H1 (cell line): ENCODE measurements around the gene CNTNAP1. TPM values are rescaled to one million over a fixed set of nuclear protein-coding genes. Genes with fewer than 3 reads are reported as not detected.

ENCODE experiments used
- CTCF ChIA-PET: fragments of 300-600 bp; sonication (Branson Sonifier 250); formaldehyde crosslinking; loops from one replicate; lab custom pipeline; 2021; ENCODE audit not compliant: partially characterized antibody; lab: Charles Lee
- POLR2A ChIA-PET: fragments of 300-600 bp; sonication (Branson Sonifier 250); formaldehyde crosslinking; loops from one replicate; lab custom pipeline; 2021; ENCODE audit warnings: inconsistent platforms; ENCODE audit not compliant: partially characterized antibody; lab: Charles Lee
- DNase-seq, 2 experiments: peaks; one replicate each; pipeline versions ENCODE4 v3.0.0 to v3.0.0-alpha.2; 2010 to 2022; ENCODE audit warnings: low spot score in 2 of 2, low read depth in 1 of 2, mixed read lengths in 1 of 2
- FAIRE-seq: peaks from 2 replicates; lab custom pipeline; 2011; peaks lifted over from hg19 to GRCh38; lab: Jason Lieb, UNC
- H2AFZ ChIP-seq: 2 replicates; pipeline ENCODE4 v1.8.1; 2012; ENCODE audit warnings: low read length, inconsistent platforms
- H2AK5ac ChIP-seq: 2 replicates; pipeline ENCODE4 v1.6.1; 2013; ENCODE audit warnings: low read depth, low read length
- H2BK120ac ChIP-seq: replicated peaks from 2 replicates; pipeline ENCODE3; 2013; ENCODE audit warnings: low read depth, low read length, inconsistent platforms
- H2BK12ac ChIP-seq: 2 replicates; pipeline ENCODE4 v1.6.1; 2013; ENCODE audit warnings: low read depth, low read length
- H2BK15ac ChIP-seq: 2 replicates; pipeline ENCODE4 v1.6.1; 2013; ENCODE audit warnings: low read length
- H2BK20ac ChIP-seq: 2 replicates; pipeline ENCODE4 v1.6.1; 2013; ENCODE audit warnings: low read length
- H2BK5ac ChIP-seq: 2 replicates; pipeline ENCODE4 v1.6.1; 2013; ENCODE audit warnings: low read depth, low read length
- H3K14ac ChIP-seq: 2 replicates; pipeline ENCODE4 v1.6.1; 2013; ENCODE audit warnings: inconsistent platforms; ENCODE audit not compliant: insufficient read length
- H3K18ac ChIP-seq: 2 replicates; pipeline ENCODE4 v1.6.1; 2013; ENCODE audit warnings: low read length; ENCODE audit errors: extremely low read depth
- H3K23ac ChIP-seq: 2 replicates; pipeline ENCODE4 v1.6.1; 2013; ENCODE audit warnings: inconsistent platforms; ENCODE audit not compliant: insufficient read length
- H3K23me2 ChIP-seq: 2 replicates; pipeline ENCODE4 v1.6.1; 2013; ENCODE audit warnings: low read depth, low read length
- H3K27ac ChIP-seq: 2 replicates; pipeline ENCODE4 v1.6.1; 2011; ENCODE audit warnings: low read depth, low read length, inconsistent platforms
- H3K27me3 ChIP-seq, 4 experiments: replicated peaks in 1 of 4; 1 replicate in 1 of 4; 2 replicates in 3 of 4; pipeline versions ENCODE4 v1.6.1 to v1.8.1; 2011 to 2013; ENCODE audit warnings: low read length in 3 of 4, mild to moderate bottlenecking in 3 of 4, inconsistent platforms in 2 of 4, mixed read lengths in 2 of 4, moderate library complexity in 1 of 4; ENCODE audit not compliant: control insufficient read depth in 3 of 4, insufficient read depth in 3 of 4; ENCODE audit errors: extremely low read depth in 1 of 4
- H3K36me3 ChIP-seq, 4 experiments: 2 replicates each; pipeline versions ENCODE4 v1.6.1 to v1.8.1; 2011 to 2013; ENCODE audit warnings: mild to moderate bottlenecking in 4 of 4, low read length in 3 of 4, moderate library complexity in 2 of 4, control low read depth in 1 of 4, inconsistent platforms in 1 of 4; ENCODE audit not compliant: insufficient read depth in 4 of 4, control insufficient read depth in 2 of 4
- H3K4ac ChIP-seq: replicated peaks from 2 replicates; pipeline ENCODE3; 2013; ENCODE audit warnings: low read length, low read depth, mixed read lengths, inconsistent platforms; ENCODE audit not compliant: insufficient read length
- H3K4me1 ChIP-seq, 4 experiments: replicated peaks in 1 of 4; 1 replicate in 1 of 4; 2 replicates in 3 of 4; pipeline versions ENCODE4 v1.6.1 to v1.8.1; 2011 to 2013; ENCODE audit warnings: low read length in 3 of 4, inconsistent platforms in 2 of 4, mixed read lengths in 1 of 4; ENCODE audit not compliant: insufficient read depth in 4 of 4, control insufficient read depth in 3 of 4
- H3K4me2 ChIP-seq, 2 experiments: 2 replicates each; pipeline versions ENCODE4 v1.6.1 to v1.8.1; 2011 to 2013; ENCODE audit warnings: low read depth in 2 of 2, low read length in 2 of 2, control low read depth in 1 of 2, inconsistent platforms in 1 of 2, mild to moderate bottlenecking in 1 of 2; ENCODE audit not compliant: insufficient read depth in 1 of 2
- H3K4me3 ChIP-seq, 4 experiments: fragments of 200-600, 300-600 bp in 1 of 4; sonication (generic), shearing (Covaris generic), sonication (Bioruptor Twin) in 1 of 4; 2 replicates each; pipeline versions ENCODE4 v1.5.1 to v1.8.1; 2011 to 2016; ENCODE audit warnings: low read length in 4 of 4, low read depth in 3 of 4, control low read depth in 2 of 4, inconsistent platforms in 2 of 4, mild to moderate bottlenecking in 2 of 4, mixed read lengths in 1 of 4, moderate library complexity in 1 of 4; ENCODE audit not compliant: insufficient read depth in 2 of 4; ENCODE audit errors: extremely low read depth in 1 of 4
- H3K56ac ChIP-seq: replicated peaks from 2 replicates; pipeline ENCODE3; 2013; ENCODE audit warnings: low read depth, mild to moderate bottlenecking, mixed read lengths, low read length, inconsistent platforms; ENCODE audit not compliant: insufficient read length
- H3K79me1 ChIP-seq: 2 replicates; pipeline ENCODE4 v1.6.1; 2013; ENCODE audit warnings: low read depth, low read length, control low read depth
- H3K79me2 ChIP-seq, 2 experiments: 2 replicates each; pipeline versions ENCODE4 v1.6.1 to v1.8.1; 2012 to 2013; ENCODE audit warnings: low read length in 2 of 2, mild to moderate bottlenecking in 2 of 2, inconsistent platforms in 1 of 2; ENCODE audit not compliant: insufficient read depth in 2 of 2, control insufficient read depth in 1 of 2
- H3K9ac ChIP-seq, 4 experiments: replicated peaks in 1 of 4; 1 replicate in 1 of 4; 2 replicates in 3 of 4; pipeline versions ENCODE4 v1.6.1 to v1.8.1; 2011 to 2013; ENCODE audit warnings: low read depth in 3 of 4, low read length in 3 of 4, control low read depth in 2 of 4, mild to moderate bottlenecking in 2 of 4, moderate library complexity in 2 of 4, inconsistent platforms in 1 of 4; ENCODE audit errors: extremely low read depth in 1 of 4
- H3K9me3 ChIP-seq, 2 experiments: 2 replicates each; pipeline versions ENCODE4 v1.6.1 to v1.8.1; 2012 to 2013; ENCODE audit warnings: mild to moderate bottlenecking in 2 of 2, moderate library complexity in 2 of 2, control low read depth in 1 of 2, inconsistent platforms in 1 of 2, low read depth in 1 of 2, low read length in 1 of 2, mixed read lengths in 1 of 2; ENCODE audit not compliant: insufficient read depth in 2 of 2
- H4K20me1 ChIP-seq, 2 experiments: replicated peaks in 1 of 2; 2 replicates each; pipeline versions ENCODE3 to v1.8.1; 2011 to 2013; ENCODE audit warnings: inconsistent platforms in 2 of 2, low read length in 2 of 2, mild to moderate bottlenecking in 1 of 2; ENCODE audit not compliant: insufficient read depth in 2 of 2, control insufficient read depth in 1 of 2
- H4K5ac ChIP-seq: 2 replicates; pipeline ENCODE4 v1.6.1; 2013; ENCODE audit warnings: low read length, low read depth, mixed read lengths, inconsistent platforms; ENCODE audit not compliant: insufficient read length
- H4K8ac ChIP-seq: 2 replicates; pipeline ENCODE4 v1.8.0; 2013; ENCODE audit warnings: mild to moderate bottlenecking, moderate library complexity, low read length, inconsistent platforms; ENCODE audit not compliant: insufficient read depth; ENCODE audit errors: extremely low read depth
- H4K91ac ChIP-seq: replicated peaks from 2 replicates; pipeline ENCODE3; 2013; ENCODE audit warnings: low read length, mixed read lengths, inconsistent platforms; ENCODE audit not compliant: insufficient read length
- CTCF ChIP-seq, 3 experiments: IDR thresholded peaks; 1 replicate in 2 of 3; 2 replicates in 1 of 3; pipeline versions ENCODE4 v1.5.1 to v1.6.1; 2011; ENCODE audit warnings: low read length in 3 of 3, mild to moderate bottlenecking in 3 of 3, inconsistent platforms in 2 of 3, low read depth in 1 of 3, moderate library complexity in 1 of 3; ENCODE audit not compliant: insufficient read depth in 1 of 3; ENCODE audit errors: control extremely low read depth in 1 of 3
- EGR1 ChIP-seq: IDR thresholded peaks from 2 replicates; pipeline ENCODE4 v1.6.1; 2011; ENCODE audit warnings: low read depth, low read length, borderline replicate concordance
- EP300 ChIP-seq, 2 experiments: IDR thresholded peaks; 1 replicate in 1 of 2; 2 replicates in 1 of 2; pipeline ENCODE4 v1.6.1; 2011 to 2012; ENCODE audit warnings: low read depth in 2 of 2, low read length in 2 of 2, mild to moderate bottlenecking in 2 of 2, borderline replicate concordance in 1 of 2, inconsistent platforms in 1 of 2, moderate library complexity in 1 of 2
- RAD21 ChIP-seq, 2 experiments: IDR thresholded peaks in 1 of 2; conservative IDR thresholded peaks in 1 of 2; 2 replicates each; pipeline ENCODE4 v1.6.1; 2011; ENCODE audit warnings: low read depth in 2 of 2, low read length in 2 of 2, improper control_type of control experiment in 1 of 2, inconsistent platforms in 1 of 2, mild to moderate bottlenecking in 1 of 2, moderate library complexity in 1 of 2
- RBBP5 ChIP-seq: IDR thresholded peaks from 2 replicates; pipeline ENCODE4 v1.7.1; 2012; ENCODE audit warnings: low read depth, mild to moderate bottlenecking, inconsistent platforms, low read length, moderate library complexity, borderline replicate concordance
- SAP30 ChIP-seq: fragments of 300-600 bp; sonication (generic); IDR thresholded peaks from 2 replicates; pipeline ENCODE4 v1.7.1; 2012; ENCODE audit warnings: low read length, moderate library complexity, mild to moderate bottlenecking, inconsistent platforms; ENCODE audit not compliant: insufficient read depth, insufficient replicate concordance
- WGBS, 2 experiments: shearing (Covaris generic) in 1 of 2; methylation state at CpG; one replicate each; pipeline versions ENCODE4 v1.1.6 to v1.1.7; 2013 to 2015; ENCODE audit warnings: low lambda C conversion rate in 2 of 2, mixed read lengths in 2 of 2, inconsistent platforms in 1 of 2, low coverage in 1 of 2, missing lambda C conversion rate in 1 of 2; ENCODE audit not compliant: insufficient replicate concordance in 2 of 2, insufficient coverage in 1 of 2, insufficient read length in 1 of 2; ENCODE audit errors: extremely low coverage in 1 of 2, missing lambda C conversion rate in 1 of 2; 5-methylcytosine and 5-hydroxymethylcytosine counted together
- polyA plus RNA-seq, 7 experiments: library from polyadenylated mRNA; depleted of rRNA in 3 of 7; stranded (reverse) in 5 of 7; unstranded in 2 of 7; fragments of >200 nt in 5 of 7; fragments of 200-250 nt in 2 of 7; gene quantifications; 1 replicate in 5 of 7; 2 replicates in 1 of 7; 4 replicates in 1 of 7; pipeline versions ENCODE4 v1.2.1 to v1.2.3, GENCODE V29; 2011 to 2013; ENCODE audit warnings: missing spikeins in 2 of 7, mixed read lengths in 2 of 7
- total RNA-seq: library from RNA; stranded (reverse); fragmentation: NEBNext Ultra II Directional; extraction: Animal tissue kit (Norgen Biotek cat#: 25700); gene quantifications from 2 replicates; pipeline ENCODE4 v1.2.1, GENCODE V29; 2021
- TF ChIP-seq, protein P1 (sequence below): IDR thresholded peaks from 2 replicates; pipeline ENCODE4 v1.6.1; 2011; ENCODE audit warnings: low read depth, mild to moderate bottlenecking, low read length; ENCODE audit not compliant: insufficient read depth

The CNTNAP1 gene
- total and polyA plus RNA-seq, 2 of the 8 experiments (the other 6 are each of a cell fraction or from before 2014, with no cell fraction given) = 4.7 to 10.0 TPM

DNA sequence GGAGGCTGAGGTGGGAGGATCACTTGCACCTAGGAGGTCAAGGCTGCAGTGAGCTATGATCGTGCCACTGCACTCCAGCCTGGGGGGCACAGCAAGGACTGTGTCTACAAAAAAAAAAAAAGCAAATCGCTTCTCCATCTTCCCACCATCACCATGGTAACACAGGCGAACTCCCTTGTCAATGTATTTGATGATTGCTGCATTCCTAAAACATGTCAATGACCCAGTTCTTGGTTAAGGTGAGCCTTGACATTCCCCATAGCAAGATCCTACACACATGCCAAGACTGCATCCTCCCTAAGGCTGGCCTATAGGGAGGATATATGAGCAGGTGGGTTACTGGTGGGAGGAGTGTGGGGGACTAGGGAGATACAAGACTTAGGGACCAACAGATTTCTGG lies 12.2 kb downstream of the CNTNAP1 start:
- DNase-seq = no peak
- Histone ChIP-seq H3K18ac (no peak overlapping the region), H3K4me2 (no peak overlapping the region), H4K91ac (no peak overlapping the region), H3K27me3 (no peaks in the 10 kb centered on the region), H2BK120ac (no peak overlapping the region), H3K9me3 (no peaks in the 10 kb centered on the region), H3K56ac (no peak overlapping the region), H3K27ac (no peak overlapping the region), H3K79me2 (no peaks in the 10 kb centered on the region), H4K20me1 (peaks cover 0 to 5% of the 10 kb centered on the region in 2 experiments), H3K36me3 (peaks cover 0 to 6% (median 1%) of the 10 kb centered on the region in 4 experiments; a peak in 4 of 8 replicates), H2BK12ac (no peak overlapping the region), H2BK15ac (no peak overlapping the region), H2BK20ac (no peak overlapping the region), H4K8ac (no peak overlapping the region), H3K23ac (no peak overlapping the region), H3K9ac (no peak overlapping the region), H2AK5ac (no peak overlapping the region), H3K79me1 (no peaks in the 10 kb centered on the region), H2AFZ (no peak overlapping the region), H3K4me3 (no peak overlapping the region), H3K23me2 (peaks cover 2% of the 10 kb centered on the region; the same call in 1 of the 2 replicates), H3K4me1 (0 out of 7 replicates have a peak, but pooled peaks cover 0 to 3% (median 0%) of the 10 kb centered on the region in 4 experiments), H3K4ac (no peak overlapping the region), H4K5ac (no peak overlapping the region), H3K14ac (no peak overlapping the region), H2BK5ac (no peak overlapping the region)
- FAIRE-seq = no peak
- TF ChIP-seq EGR1 (no peak), RBBP5 (no peak), RAD21 (IDR thresholded peaks at IDR 0.05 in 1 of 2, conservative IDR thresholded peaks at IDR 0.05 in 1 of 2; ENCODE audit: low read depth in 2 of 2, low read length in 2 of 2) (no peak), SAP30 (no peak), EP300 (IDR thresholded peaks at IDR 0.05; ENCODE audit: borderline replicate concordance in 1 of 2, low read depth in 2 of 2, low read length in 2 of 2) (no peak), CTCF (IDR thresholded peaks at IDR 0.05; ENCODE audit: control extremely low read depth in 1 of 3, insufficient read depth in 1 of 3, low read depth in 1 of 3, low read length in 3 of 3) (no peak)
- TF ChIP-seq, protein P1, sequence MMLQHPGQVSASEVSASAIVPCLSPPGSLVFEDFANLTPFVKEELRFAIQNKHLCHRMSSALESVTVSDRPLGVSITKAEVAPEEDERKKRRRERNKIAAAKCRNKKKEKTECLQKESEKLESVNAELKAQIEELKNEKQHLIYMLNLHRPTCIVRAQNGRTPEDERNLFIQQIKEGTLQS = no peak
- ChIA-PET CTCF (interaction anchor here (0.7 kb wide), 1 partner anchor 31 kb away, joined by 3 read pairs; no protein-coding TSS in a partner anchor), POLR2A (interaction anchor here (1.1 kb wide), 1 partner anchor 9 kb away, joined by 3 read pairs; no protein-coding TSS in a partner anchor)
- WGBS, 2 experiments = 89% methylated on average over 3 of the region's 3 CpGs; no CpG with 5 or more reads in 1 of the 2 experiments
